Activated CD8-positive, alpha-beta T cell treated with anti-CD3 and anti-CD28 coated beads, Interleukin-2, amount 10 ng/mL, durations not matched to agents 7 days and 5 days (primary cell): ENCODE data around the gene CETN3. TPM values are rescaled to one million over a fixed set of nuclear protein-coding genes. Genes with fewer than 3 reads are reported as not detected.
"Not testable (repeated sequence)": the region's sequence is repeated elsewhere in the genome, so short reads cannot be mapped to it uniquely, and the experiment has no call there.

Source experiments
- ATAC-seq: fragments of 150-1000 bp; cut with Tn5 transposase; one replicate; pipeline ENCODE4 v1.10.0; 2021; ENCODE audit warnings: moderate library complexity
- CTCF ChIA-PET: fragments of 350-600 bp; sonication (Branson Sonifier 250); formaldehyde crosslinking; loops from one replicate; lab custom pipeline; 2021; ENCODE audit warnings: antibody characterized with exemption; lab: Charles Lee
- POLR2A ChIA-PET: fragments of 350-600 bp; sonication (Branson Sonifier 250); formaldehyde crosslinking; loops from one replicate; lab custom pipeline; 2021; ENCODE audit warnings: antibody characterized with exemption; lab: Charles Lee
- DNase-seq: peaks from one replicate; pipeline ENCODE4 v3.0.0-alpha.2; 2020
- H3K27ac Mint-ChIP-seq: one replicate; pipeline ENCODE4 v1.8.0; 2021; ENCODE audit warnings: mild to moderate bottlenecking, mixed read lengths
- H3K27me3 Mint-ChIP-seq: one replicate; pipeline ENCODE4 v1.8.0; 2021; ENCODE audit warnings: low read depth, mixed read lengths
- H3K36me3 Mint-ChIP-seq: one replicate; pipeline ENCODE4 v1.8.0; 2021; ENCODE audit warnings: low read depth, mixed read lengths
- H3K4me1 Mint-ChIP-seq: one replicate; pipeline ENCODE4 v1.8.0; 2021; ENCODE audit warnings: low read depth, mixed read lengths
- H3K4me3 Mint-ChIP-seq: one replicate; pipeline ENCODE4 v1.8.0; 2021; ENCODE audit warnings: mild to moderate bottlenecking, mixed read lengths
- H3K9me3 Mint-ChIP-seq: one replicate; pipeline ENCODE4 v1.8.0; 2022; ENCODE audit warnings: mixed read lengths; ENCODE audit not compliant: insufficient read depth
- total RNA-seq, 2 experiments: library from RNA; stranded (reverse); gene quantifications; one replicate each; pipeline ENCODE4 v1.2.3, GENCODE V29; 2021

Gene CETN3
- total RNA-seq, 2 experiments from 2014 or later, result 30.6 to 31.3 TPM

- ATAC-seq (no peak), DNase-seq (no peak)
- no peak overlapping the region for H3K4me3 Mint-ChIP-seq
- no peaks in the 10 kb centered on the region for H3K9me3 Mint-ChIP-seq
- no peaks in the 10 kb centered on the region for H3K4me1 Mint-ChIP-seq
- POLR2A ChIA-PET, result no interaction called here
- CTCF ChIA-PET, result interaction anchor here (1.3 kb wide), 1 partner anchor 15 kb away, joined by 3 read pairs; no protein-coding TSS in a partner anchor
- H3K36me3 Mint-ChIP-seq, result no peaks in the 10 kb centered on the region
- no peak overlapping the region for H3K27ac Mint-ChIP-seq
- H3K27me3 Mint-ChIP-seq, result no peaks in the 10 kb centered on the region
These were observed 25.7 kb downstream of the CETN3 start for GRCh38 chr5:90383903-90384302.

GRCh38 chr5:90381213-90381929 is 28.2 kb downstream of the CETN3 start:
- ChIA-PET POLR2A (no interaction called here), CTCF (no interaction called here)
- no peaks in the 10 kb centered on the region for H3K4me1 Mint-ChIP-seq
- DNase-seq (no peak), ATAC-seq (no peak)
- no peak overlapping the region for H3K4me3 Mint-ChIP-seq
- H3K36me3 Mint-ChIP-seq, result no peaks in the 10 kb centered on the region
- peaks cover under 1% of the 10 kb centered on the region for H3K27me3 Mint-ChIP-seq
- no peak overlapping the region for H3K27ac Mint-ChIP-seq
- H3K9me3 Mint-ChIP-seq, result no peaks in the 10 kb centered on the region

GRCh38 chr5:90379652-90380051 is 29.9 kb downstream of the CETN3 start:
- no peaks in the 10 kb centered on the region for H3K36me3 Mint-ChIP-seq
- CTCF ChIA-PET, result no interaction called here
- no peak for ATAC-seq
- DNase-seq, result no peak
- no peaks in the 10 kb centered on the region for H3K4me1 Mint-ChIP-seq
- POLR2A ChIA-PET, result no interaction called here
- peaks cover 3% of the 10 kb centered on the region for H3K27me3 Mint-ChIP-seq
- no peak overlapping the region for H3K27ac Mint-ChIP-seq
- no peak overlapping the region for H3K4me3 Mint-ChIP-seq
- no peaks in the 10 kb centered on the region for H3K9me3 Mint-ChIP-seq

DNA sequence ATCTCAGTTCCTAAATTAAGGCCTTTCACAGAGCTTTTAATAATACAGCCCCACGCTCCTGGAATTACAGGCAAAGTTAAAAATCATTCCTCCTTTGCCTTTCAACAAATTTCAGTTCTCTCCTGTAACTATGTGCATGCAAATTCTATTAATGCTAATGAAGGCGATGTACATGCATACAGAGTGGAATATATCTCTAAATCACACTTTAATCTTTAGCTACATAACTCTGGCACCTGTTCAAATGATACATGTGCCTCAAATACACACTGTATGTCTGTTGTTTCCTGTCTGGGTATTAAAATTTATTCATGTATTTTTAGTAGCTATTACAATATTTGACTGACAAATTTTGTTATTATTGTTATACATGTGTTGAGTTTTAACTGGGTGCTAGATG is 30.8 kb downstream of the CETN3 start:
- Mint-ChIP-seq H3K36me3 (no peaks in the 10 kb centered on the region), H3K27me3 (peaks cover 3% of the 10 kb centered on the region), H3K27ac (no peak overlapping the region), H3K9me3 (no peaks in the 10 kb centered on the region), H3K4me1 (no peaks in the 10 kb centered on the region), H3K4me3 (no peak overlapping the region)
- DNase-seq (no peak), ATAC-seq (no peak)
- ChIA-PET POLR2A (no interaction called here), CTCF (interaction anchor here (1.3 kb wide), 1 partner anchor 61 kb away, joined by 4 read pairs; no protein-coding TSS in a partner anchor)

- POLR2A ChIA-PET, H3K4me3 Mint-ChIP-seq, H3K9me3 Mint-ChIP-seq, H3K36me3 Mint-ChIP-seq, ATAC-seq, H3K4me1 Mint-ChIP-seq, DNase-seq, H3K27ac Mint-ChIP-seq, CTCF ChIA-PET: not testable (repeated sequence)
- H3K27me3 Mint-ChIP-seq, result peaks cover 15% of the 10 kb centered on the region
These were observed 38.3 kb downstream of the CETN3 start for GRCh38 chr5:90371269-90371668.

GRCh38 chr5:90368454-90369246 is 40.9 kb downstream of the CETN3 start:
- no peak overlapping the region for H3K27ac Mint-ChIP-seq
- DNase-seq, result no peak
- ChIA-PET POLR2A (no interaction called here), CTCF (no interaction called here)
- peaks cover 15% of the 10 kb centered on the region for H3K27me3 Mint-ChIP-seq
- no peak for ATAC-seq
- H3K4me1 Mint-ChIP-seq, result no peaks in the 10 kb centered on the region
- H3K9me3 Mint-ChIP-seq, result no peaks in the 10 kb centered on the region
- H3K4me3 Mint-ChIP-seq, result no peak overlapping the region
- no peaks in the 10 kb centered on the region for H3K36me3 Mint-ChIP-seq

GRCh38 chr5:90367879-90368278 is 41.7 kb downstream of the CETN3 start:
- ATAC-seq (no peak), DNase-seq (no peak)
- POLR2A ChIA-PET, result no interaction called here
- no peaks in the 10 kb centered on the region for H3K4me1 Mint-ChIP-seq
- no peaks in the 10 kb centered on the region for H3K36me3 Mint-ChIP-seq
- H3K27ac Mint-ChIP-seq, result no peak overlapping the region
- no peak overlapping the region for H3K4me3 Mint-ChIP-seq
- H3K27me3 Mint-ChIP-seq, result peaks cover 11% of the 10 kb centered on the region
- CTCF ChIA-PET, result no interaction called here
- H3K9me3 Mint-ChIP-seq, result no peaks in the 10 kb centered on the region

GRCh38 chr5:90366948-90367347 is 42.6 kb downstream of the CETN3 start:
- ChIA-PET POLR2A (no interaction called here), CTCF (no interaction called here)
- no peaks in the 10 kb centered on the region for H3K4me1 Mint-ChIP-seq
- H3K9me3 Mint-ChIP-seq, result no peaks in the 10 kb centered on the region
- no peak overlapping the region for H3K27ac Mint-ChIP-seq
- ATAC-seq (no peak), DNase-seq (no peak)
- H3K4me3 Mint-ChIP-seq, result no peak overlapping the region
- H3K36me3 Mint-ChIP-seq, result no peaks in the 10 kb centered on the region
- H3K27me3 Mint-ChIP-seq, result peaks cover 11% of the 10 kb centered on the region

- DNase-seq, result no peak
- no peaks in the 10 kb centered on the region for H3K9me3 Mint-ChIP-seq
- no peaks in the 10 kb centered on the region for H3K4me1 Mint-ChIP-seq
- ATAC-seq, result no peak
- no peak overlapping the region for H3K4me3 Mint-ChIP-seq
- POLR2A ChIA-PET, result no interaction called here
- H3K27me3 Mint-ChIP-seq, result peaks cover 13% of the 10 kb centered on the region
- CTCF ChIA-PET, result no interaction called here
- H3K27ac Mint-ChIP-seq, result no peak overlapping the region
- no peaks in the 10 kb centered on the region for H3K36me3 Mint-ChIP-seq
These were observed 44.2 kb downstream of the CETN3 start for GRCh38 chr5:90365328-90365727.

- CTCF ChIA-PET, result no interaction called here
- POLR2A ChIA-PET, result no interaction called here
- H3K36me3 Mint-ChIP-seq, result no peaks in the 10 kb centered on the region
- H3K27me3 Mint-ChIP-seq, result peaks cover 4% of the 10 kb centered on the region
- DNase-seq, result no peak
- no peaks in the 10 kb centered on the region for H3K9me3 Mint-ChIP-seq
- no peak overlapping the region for H3K27ac Mint-ChIP-seq
- no peak overlapping the region for H3K4me3 Mint-ChIP-seq
- no peaks in the 10 kb centered on the region for H3K4me1 Mint-ChIP-seq
- no peak for ATAC-seq
These were observed 50.3 kb downstream of the CETN3 start for GRCh38 chr5:90359073-90359920.

GRCh38 chr5:90356622-90357021 is 52.9 kb downstream of the CETN3 start:
- Mint-ChIP-seq H3K27me3 (peaks cover 3% of the 10 kb centered on the region), H3K9me3 (no peaks in the 10 kb centered on the region), H3K4me3 (no peak overlapping the region), H3K36me3 (no peaks in the 10 kb centered on the region), H3K4me1 (no peaks in the 10 kb centered on the region), H3K27ac (no peak overlapping the region)
- ChIA-PET CTCF (no interaction called here), POLR2A (no interaction called here)
- ATAC-seq (no peak), DNase-seq (no peak)

GRCh38 chr5:90356176-90356575 is 53.4 kb downstream of the CETN3 start:
- Mint-ChIP-seq H3K4me1 (no peaks in the 10 kb centered on the region), H3K27me3 (peaks cover 3% of the 10 kb centered on the region), H3K9me3 (no peaks in the 10 kb centered on the region), H3K4me3 (no peak overlapping the region), H3K27ac (no peak overlapping the region), H3K36me3 (no peaks in the 10 kb centered on the region)
- ChIA-PET CTCF (no interaction called here), POLR2A (no interaction called here)
- no peak for ATAC-seq
- no peak for DNase-seq
